Caco-2 (cell line): ENCODE data around the gene CLINT1. TPM values are rescaled to one million over a fixed set of nuclear protein-coding genes. Genes with fewer than 3 reads are reported as not detected.

ENCODE experiments used
- BruUV-seq: library from RNA; stranded (reverse); fragments of 400-500 nt; replicated peaks from 2 replicates; lab custom pipeline; 2021; lab: Mats Ljungman, UMichigan
- CTCF ChIA-PET: fragments of 300-600 bp; sonication (Branson Sonifier 250); formaldehyde crosslinking; loops from one replicate; lab custom pipeline; 2022; ENCODE audit warnings: antibody characterized with exemption; lab: Charles Lee
- POLR2A ChIA-PET: fragments of 300-600 bp; sonication (Branson Sonifier 250); formaldehyde crosslinking; loops from one replicate; lab custom pipeline; 2022; ENCODE audit warnings: antibody characterized with exemption; lab: Charles Lee
- DNase-seq, 2 experiments: peaks; one replicate each; pipeline versions ENCODE4 v3.0.0 to v3.0.0-alpha.2; 2020 to 2022
- H3K27me3 ChIP-seq: replicated peaks from 2 replicates; pipeline ENCODE4 v1.6.0; 2011; ENCODE audit warnings: low read length; ENCODE audit not compliant: control insufficient read depth, insufficient read depth
- H3K36me3 ChIP-seq: 2 replicates; pipeline ENCODE4 v1.5.1; 2011; ENCODE audit warnings: low read length; ENCODE audit not compliant: control insufficient read depth, insufficient read depth
- H3K4me1 ChIP-seq: fragments of 250-450 bp; sonication (Bioruptor Pico); 2 replicates; pipeline ENCODE4 v1.5.1; 2020; ENCODE audit warnings: mild to moderate bottlenecking
- H3K4me3 ChIP-seq: 2 replicates; pipeline ENCODE4 v1.5.1; 2011; ENCODE audit warnings: low read depth, mild to moderate bottlenecking, control low read depth, low read length
- H3K9me3 ChIP-seq: fragments of 250-450 bp; sonication (Bioruptor Pico); 2 replicates; pipeline ENCODE4 v1.5.1; 2020; ENCODE audit warnings: mild to moderate bottlenecking, moderate library complexity
- H3K27ac Mint-ChIP-seq: one replicate; pipeline ENCODE4 v1.8.0; 2022; ENCODE audit warnings: mixed read lengths; ENCODE audit not compliant: unreplicated experiment
- H3K27me3 Mint-ChIP-seq: one replicate; pipeline ENCODE4 v1.8.0; 2022; ENCODE audit warnings: mixed read lengths; ENCODE audit not compliant: insufficient read depth, unreplicated experiment
- H3K36me3 Mint-ChIP-seq: one replicate; pipeline ENCODE4 v1.8.0; 2022; ENCODE audit warnings: mild to moderate bottlenecking, mixed read lengths; ENCODE audit not compliant: insufficient read depth, unreplicated experiment
- H3K4me1 Mint-ChIP-seq: one replicate; pipeline ENCODE4 v1.8.0; 2022; ENCODE audit warnings: low read depth, mixed read lengths; ENCODE audit not compliant: unreplicated experiment
- H3K4me3 Mint-ChIP-seq: one replicate; pipeline ENCODE4 v1.8.0; 2022; ENCODE audit warnings: mild to moderate bottlenecking, moderate library complexity, mixed read lengths; ENCODE audit not compliant: unreplicated experiment
- H3K9me3 Mint-ChIP-seq: one replicate; pipeline ENCODE4 v1.8.0; 2022; ENCODE audit warnings: mixed read lengths; ENCODE audit not compliant: unreplicated experiment
- CTCF ChIP-seq, 2 experiments: fragments of 200-600 bp in 1 of 2; IDR thresholded peaks; 1 replicate in 1 of 2; 2 replicates in 1 of 2; pipeline versions ENCODE4 v1.5.1 to v1.8.0; 2011 to 2022; ENCODE audit warnings: antibody characterized with exemption in 1 of 2, control low read depth in 1 of 2, inconsistent platforms in 1 of 2, low read depth in 1 of 2, low read length in 1 of 2, mild to moderate bottlenecking in 1 of 2, moderate library complexity in 1 of 2; ENCODE audit not compliant: insufficient read depth in 1 of 2, severe bottlenecking in 1 of 2, unreplicated experiment in 1 of 2
- intact Hi-C: fragments of 100-400 bp; cut with micrococcal nuclease; formaldehyde crosslinking; loops from one replicate; pipeline ENCODE4 v1.10.0; 2022; ENCODE audit not compliant: unreplicated experiment
- total RNA-seq: library from RNA; stranded (reverse); gene quantifications from 2 replicates; pipeline ENCODE4 v1.2.3, GENCODE V29; 2022

CLINT1 gene
- total RNA-seq, 1 experiment from 2014 or later = 88.7 TPM

DNA sequence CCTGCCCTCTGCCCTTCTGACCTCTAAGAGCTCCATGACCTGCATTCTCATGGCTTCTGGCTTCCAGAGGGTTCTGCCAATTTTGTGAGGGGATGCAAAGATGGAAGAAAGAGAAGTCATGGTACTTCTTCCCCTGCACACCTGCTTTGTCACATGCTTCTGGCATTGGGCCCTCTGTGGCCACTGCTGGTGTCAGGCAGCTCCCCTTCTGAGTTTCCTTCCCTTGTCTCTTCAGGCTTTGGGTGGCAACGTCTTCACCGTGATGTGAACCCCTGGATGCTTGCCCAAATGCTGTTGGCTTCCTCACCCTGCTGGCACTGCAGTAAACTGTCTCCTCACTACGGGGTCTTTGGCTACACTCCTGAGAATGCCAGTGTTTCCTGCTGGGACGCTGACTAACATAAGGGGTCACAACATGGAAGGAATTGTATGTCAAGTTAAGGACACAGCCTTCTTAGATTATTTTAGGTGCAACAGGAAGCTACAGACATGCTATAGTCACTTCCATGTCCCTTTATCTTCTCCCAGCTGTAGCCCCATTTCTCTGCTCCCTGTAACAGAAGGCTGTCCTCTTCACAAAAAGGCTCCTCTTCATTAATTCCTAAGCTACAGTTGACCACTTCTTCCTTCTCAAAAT, 8.9 kb upstream of the CLINT1 start:
- intact Hi-C loops = no loop called here
- no TSS peak for BruUV-seq
- DNase-seq = no peak
- ChIA-PET POLR2A (no interaction called here), CTCF (interaction anchor here (0.7 kb wide), 1 partner anchor 52 kb away, joined by 3 read pairs; no protein-coding TSS in a partner anchor)
- Mint-ChIP-seq H3K4me1 (peaks cover 29% of the 10 kb centered on the region), H3K4me3 (no peak overlapping the region), H3K36me3 (peaks cover under 1% of the 10 kb centered on the region), H3K9me3 (no peaks in the 10 kb centered on the region), H3K27ac (no peak overlapping the region), H3K27me3 (no peaks in the 10 kb centered on the region)
- 0 out of 2 replicates have a peak, but pooled peaks cover 7% of the 10 kb centered on the region for H3K9me3 ChIP-seq
- H3K27me3 ChIP-seq = no peaks in the 10 kb centered on the region
- H3K4me3 ChIP-seq = no peak overlapping the region
- no peak for TF ChIP-seq CTCF (IDR thresholded peaks at IDR 0.05; ENCODE audit: insufficient read depth in 1 of 2, low read depth in 1 of 2, low read length in 1 of 2, severe bottlenecking in 1 of 2, unreplicated experiment in 1 of 2)
- peaks cover 13% of the 10 kb centered on the region for H3K4me1 ChIP-seq
- no peaks in the 10 kb centered on the region for H3K36me3 ChIP-seq

DNA sequence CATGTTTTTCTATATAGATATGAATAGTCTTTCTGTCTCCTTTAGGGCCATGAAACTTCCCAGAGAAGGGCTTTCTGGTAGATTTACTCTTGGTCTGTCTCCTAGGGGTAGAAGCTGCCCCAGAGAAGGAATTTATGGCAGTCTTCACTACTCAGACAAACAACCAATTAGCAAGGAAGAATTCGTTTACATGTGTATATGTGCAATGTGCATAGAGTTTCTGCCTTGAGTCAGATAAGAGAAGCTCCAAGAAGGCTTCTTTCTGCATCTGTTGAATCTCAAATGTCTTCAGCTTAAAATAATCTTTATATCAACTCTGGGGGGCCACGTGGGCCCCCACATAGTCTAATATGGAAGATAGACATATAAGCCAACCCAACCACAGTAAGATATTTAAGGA, 7.6 kb upstream of the CLINT1 start:
- Mint-ChIP-seq H3K27me3 (no peaks in the 10 kb centered on the region), H3K36me3 (peaks cover 7% of the 10 kb centered on the region), H3K4me3 (no peak overlapping the region), H3K9me3 (no peaks in the 10 kb centered on the region), H3K4me1 (peaks cover 37% of the 10 kb centered on the region), H3K27ac (peak overlapping the region; percentile 68)
- ChIA-PET POLR2A (no interaction called here), CTCF (no interaction called here)
- intact Hi-C loops = no loop called here
- TF ChIP-seq CTCF (IDR thresholded peaks at IDR 0.05; ENCODE audit: insufficient read depth in 1 of 2, low read depth in 1 of 2, low read length in 1 of 2, severe bottlenecking in 1 of 2, unreplicated experiment in 1 of 2) = no peak
- Histone ChIP-seq H3K4me3 (no peak overlapping the region), H3K36me3 (no peaks in the 10 kb centered on the region), H3K9me3 (0 out of 2 replicates have a peak, but pooled peaks cover 7% of the 10 kb centered on the region), H3K4me1 (peaks cover 21% of the 10 kb centered on the region), H3K27me3 (no peaks in the 10 kb centered on the region)
- DNase-seq = no peak
- BruUV-seq = no TSS peak

- Mint-ChIP-seq H3K9me3 (no peaks in the 10 kb centered on the region), H3K36me3 (peaks cover 7% of the 10 kb centered on the region), H3K4me1 (peaks cover 44% of the 10 kb centered on the region), H3K27ac (peak overlapping the region; percentile 68), H3K4me3 (peak overlapping the region; percentile 13), H3K27me3 (no peaks in the 10 kb centered on the region)
- ChIA-PET CTCF (interaction anchor here (0.9 kb wide), 1 partner anchor 48 kb away, joined by 3 read pairs; no protein-coding TSS in a partner anchor), POLR2A (no interaction called here)
- H3K27me3 ChIP-seq = no peaks in the 10 kb centered on the region
- no peaks in the 10 kb centered on the region for H3K36me3 ChIP-seq
- no peak overlapping the region for H3K4me3 ChIP-seq
- peak; percentile 39 to 52 for DNase-seq
- BruUV-seq = no TSS peak
- H3K9me3 ChIP-seq = 0 out of 2 replicates have a peak, but pooled peaks cover 7% of the 10 kb centered on the region
- no peak for TF ChIP-seq CTCF (IDR thresholded peaks at IDR 0.05; ENCODE audit: insufficient read depth in 1 of 2, low read depth in 1 of 2, low read length in 1 of 2, severe bottlenecking in 1 of 2, unreplicated experiment in 1 of 2)
- intact Hi-C loops = no loop called here
- peaks cover 29% of the 10 kb centered on the region for H3K4me1 ChIP-seq
These were observed 6.8 kb upstream of the CLINT1 start for GRCh38 chr5:157865781-157866180.
